Esophagus squamous epithelium (tissue), 5 donors: ENCODE data around the gene ADGRD1. TPM values are rescaled to one million over a fixed set of nuclear protein-coding genes. Genes with fewer than 3 reads are reported as not detected.

Experiments used
- DNase-seq: peaks from one replicate; lab custom pipeline; 2025; lab: John Stamatoyannopoulos, UW
- H3K27ac ChIP-seq, 4 donors: fragments of 200-600 bp; sonication (generic); one replicate each; pipeline ENCODE4 v1.5.1; 2016 to 2019; ENCODE audit warnings: mild to moderate bottlenecking in 1 of 4
- H3K27me3 ChIP-seq, 4 donors: fragments of 200-600 bp; sonication (generic); 1 replicate in 3 of 4; 2 replicates in 1 of 4; pipeline versions ENCODE4 v1.5.1 to v1.6.0; 2017 to 2021; ENCODE audit warnings: antibody characterized with exemption in 1 of 4
- H3K36me3 ChIP-seq, 3 donors: fragments of 200-600 bp; sonication (generic); one replicate each; pipeline ENCODE4 v1.5.1; 2016 to 2019
- H3K4me1 ChIP-seq, 3 donors: fragments of 200-600 bp; sonication (generic); one replicate each; pipeline ENCODE4 v1.5.1; 2017 to 2019
- H3K4me3 ChIP-seq, 4 donors: fragments of 200-600 bp; sonication (generic); 1 replicate in 3 of 4; 2 replicates in 1 of 4; pipeline ENCODE4 v1.5.1; 2016 to 2019; ENCODE audit warnings: mild to moderate bottlenecking in 2 of 4, moderate library complexity in 1 of 4
- H3K9me3 ChIP-seq, 3 donors: fragments of 200-600 bp; sonication (generic); one replicate each; pipeline ENCODE4 v1.5.1; 2016 to 2019
- CTCF ChIP-seq, 6 experiments: fragments of 450-650 bp in 4 of 6; fragments of 200-600 bp in 2 of 6; sonication (generic) in 2 of 6; IDR thresholded peaks; one replicate each; pipeline ENCODE4 v1.5.1; 2016 to 2019; ENCODE audit warnings: antibody characterized with exemption in 6 of 6, mild to moderate bottlenecking in 4 of 6, moderate library complexity in 4 of 6
- POLR2A ChIP-seq, 4 donors: fragments of 450-650 bp; IDR thresholded peaks; one replicate each; pipeline ENCODE4 v1.6.1; 2017; ENCODE audit warnings: antibody characterized with exemption in 4 of 4, mild to moderate bottlenecking in 4 of 4, moderate library complexity in 3 of 4
- WGBS, 2 donors: methylation state at CpG; one replicate each; pipeline ENCODE4 v1.1.5; 2018; 5-methylcytosine and 5-hydroxymethylcytosine counted together
- intact Hi-C: fragments of 100-400 bp; cut with DNase I; formaldehyde crosslinking; loops from one replicate; pipeline ENCODE4 v1.15.0; 2022
- total RNA-seq, 4 donors: library from RNA; depleted of rRNA; stranded (reverse); fragments of >200 nt; gene quantifications; one replicate each; pipeline ENCODE4 v1.1.0, GENCODE V29; 2016
- donor health status: DM: yes; HTN: yes; CAD: no.

The ADGRD1 gene
- total RNA-seq, 4 donors from 2014 or later = 2.2 to 28.2 (median 8.8) TPM

DNA sequence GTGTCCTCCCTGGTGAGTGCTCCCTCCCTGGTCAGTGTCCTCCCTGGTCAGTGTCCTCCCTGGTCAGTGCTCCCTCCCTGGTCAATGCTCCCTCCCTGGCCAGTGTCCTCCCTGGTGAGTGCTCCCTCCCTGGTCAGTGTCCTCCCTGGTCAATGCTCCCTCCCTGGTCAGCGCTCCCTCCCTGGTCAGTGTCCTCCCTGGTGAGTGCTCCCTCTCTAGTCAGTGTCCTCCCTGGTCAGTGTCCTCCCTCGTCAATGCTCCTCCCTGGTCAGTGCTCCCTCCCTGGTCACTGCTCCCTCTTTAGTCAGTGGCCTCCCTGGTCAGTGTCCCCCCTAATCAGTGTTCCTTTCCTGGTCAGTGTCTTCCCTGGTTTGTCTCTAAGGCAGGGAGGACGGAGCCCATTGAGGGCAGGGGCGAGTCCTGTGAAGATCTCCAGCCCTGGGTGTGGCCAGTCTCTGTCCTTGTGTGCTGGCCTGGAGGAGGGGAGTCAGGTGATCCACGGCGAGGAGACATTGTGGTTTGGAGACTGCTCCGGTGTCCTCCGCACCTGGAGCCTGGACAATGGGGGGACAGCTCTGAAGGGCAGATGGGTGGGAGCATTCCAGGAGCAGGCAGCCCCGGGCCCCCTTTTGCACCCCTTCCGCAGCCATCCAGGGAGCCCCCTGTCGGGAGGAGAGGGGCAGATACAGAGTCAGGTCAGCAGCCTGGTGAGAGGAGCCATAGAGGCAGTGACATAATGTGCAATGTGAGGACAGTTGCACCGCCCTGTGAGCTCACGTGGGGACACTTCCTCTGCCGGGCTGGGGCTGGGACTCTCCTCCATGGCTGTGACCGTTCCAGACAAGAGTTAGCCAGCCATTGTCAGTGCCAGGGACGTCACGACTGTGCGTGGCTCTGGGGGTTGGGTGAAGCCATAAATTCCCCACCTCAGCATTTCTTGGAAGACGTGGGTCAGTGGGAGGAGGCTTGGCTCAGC lies 93.4 kb downstream of the ADGRD1 start:
- intact Hi-C loops = no loop called here
- Histone ChIP-seq H3K27ac (peak overlapping the region in 1 of 4 donors; percentile 22), H3K9me3 (no peaks in the 10 kb centered on the region), H3K27me3 (peaks cover 0 to 39% (median 0%) of the 10 kb centered on the region in 4 donors), H3K36me3 (no peaks in the 10 kb centered on the region), H3K4me3 (no peak overlapping the region), H3K4me1 (peaks cover 0 to 28% (median 4%) of the 10 kb centered on the region in 3 donors)
- WGBS, 2 donors = 42 to 45% methylated on average over 9 to 10 of the region's 19 CpGs
- TF ChIP-seq CTCF (IDR thresholded peaks at IDR 0.05) (no peak), POLR2A (IDR thresholded peaks at IDR 0.05) (no peak)
- no peak for DNase-seq

DNA sequence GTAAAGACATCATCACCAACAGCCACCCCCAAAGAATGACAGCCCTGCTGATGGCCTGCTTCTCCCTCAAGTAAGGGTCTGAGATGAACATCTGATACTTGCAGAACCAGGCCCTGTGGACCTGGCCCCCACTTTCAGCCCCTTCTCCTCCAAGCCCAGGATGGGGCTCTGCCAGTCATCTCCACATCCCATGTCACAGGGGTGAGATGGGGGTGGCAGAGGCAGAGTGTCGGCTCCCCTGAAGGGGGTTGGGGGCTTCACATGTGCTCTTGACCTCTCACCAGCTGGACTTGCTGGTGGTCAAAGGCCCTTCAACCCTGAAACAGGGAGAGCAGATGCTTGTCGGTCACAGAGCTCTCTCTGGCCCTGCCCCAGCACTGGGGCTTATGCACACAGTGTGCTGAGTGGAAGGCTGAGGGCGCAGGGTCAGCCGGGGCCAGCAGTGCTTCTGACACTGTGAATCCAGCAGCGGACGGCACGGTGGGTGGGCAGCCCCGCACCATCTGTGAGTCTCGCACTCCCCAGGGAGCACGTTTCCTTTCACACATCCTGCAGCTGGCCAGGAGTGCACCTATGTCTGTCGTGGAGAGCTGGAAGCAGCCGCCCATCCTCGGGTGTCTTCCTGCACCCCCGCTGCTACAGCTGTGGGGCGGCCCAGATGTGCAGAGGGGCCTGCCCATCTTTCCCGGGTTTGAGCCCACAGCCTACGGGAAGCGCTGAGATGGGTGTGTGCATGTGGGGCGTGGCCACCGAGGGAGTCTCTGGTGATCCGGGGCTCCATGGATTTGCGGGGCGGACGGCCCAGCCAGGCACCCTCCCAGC lies 94.3 kb downstream of the ADGRD1 start:
- H3K9me3 ChIP-seq = no peaks in the 10 kb centered on the region
- H3K27ac ChIP-seq = peak overlapping the region in 1 of 4 donors; percentile 22
- no peaks in the 10 kb centered on the region for H3K36me3 ChIP-seq
- peaks cover 0 to 22% (median under 1%) of the 10 kb centered on the region in 3 donors for H3K4me1 ChIP-seq
- no peak overlapping the region for H3K4me3 ChIP-seq
- intact Hi-C loops = no loop called here
- no peak for DNase-seq
- TF ChIP-seq CTCF (IDR thresholded peaks at IDR 0.05) (no peak), POLR2A (IDR thresholded peaks at IDR 0.05) (no peak)
- H3K27me3 ChIP-seq = peaks cover 0 to 30% (median 0%) of the 10 kb centered on the region in 4 donors
- 57 to 75% methylated on average over 4 of the region's 24 CpGs for WGBS, 2 donors

DNA sequence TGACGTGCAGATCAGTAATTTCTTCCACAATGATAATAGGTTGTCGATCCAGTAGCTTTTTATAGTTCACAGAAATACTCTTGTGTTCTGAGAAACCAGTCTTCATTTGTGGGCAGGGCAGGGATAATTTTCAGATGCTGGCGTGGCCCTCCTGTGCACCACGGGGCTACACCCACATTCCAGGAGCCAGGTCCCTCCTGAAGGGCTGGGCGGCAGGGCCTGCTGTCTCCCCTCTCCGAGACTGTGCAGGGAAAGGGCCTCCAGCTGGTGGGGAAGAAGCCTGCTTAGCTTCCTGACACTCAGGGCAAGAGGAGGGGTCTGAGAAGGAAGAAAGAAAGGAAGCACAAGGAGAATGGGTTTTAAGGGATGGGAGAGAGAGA lies 94.9 kb downstream of the ADGRD1 start:
- no peak overlapping the region for H3K27ac ChIP-seq
- H3K9me3 ChIP-seq = no peaks in the 10 kb centered on the region
- TF ChIP-seq POLR2A (IDR thresholded peaks at IDR 0.05) = no peak
- no peak for TF ChIP-seq CTCF (IDR thresholded peaks at IDR 0.05)
- H3K4me1 ChIP-seq = peaks cover 0 to 19% (median 0%) of the 10 kb centered on the region in 3 donors
- H3K36me3 ChIP-seq = no peaks in the 10 kb centered on the region
- intact Hi-C loops = no loop called here
- peaks cover 0 to 24% (median 0%) of the 10 kb centered on the region in 4 donors for H3K27me3 ChIP-seq
- WGBS, 2 donors = 28 to 63% methylated on average over 4 to 5 of the region's 6 CpGs
- DNase-seq = no peak
- no peak overlapping the region for H3K4me3 ChIP-seq

- Histone ChIP-seq H3K27ac (no peak overlapping the region), H3K27me3 (peaks cover 0 to 23% (median 0%) of the 10 kb centered on the region in 4 donors), H3K36me3 (no peaks in the 10 kb centered on the region), H3K9me3 (no peaks in the 10 kb centered on the region), H3K4me3 (no peak overlapping the region), H3K4me1 (peaks cover 0 to 19% (median 0%) of the 10 kb centered on the region in 3 donors)
- DNase-seq = no peak
- WGBS, 2 donors = 85 to 93% methylated on average over 8 to 11 of the region's 11 CpGs
- TF ChIP-seq CTCF (IDR thresholded peaks at IDR 0.05) (no peak), POLR2A (IDR thresholded peaks at IDR 0.05) (no peak)
- intact Hi-C loops = no loop called here
These were observed 95.3 kb downstream of the ADGRD1 start for GRCh38 chr12:131049002-131049401.
